Measurements from ENCODE around the gene ZNF117. TPM values are rescaled to one million over a fixed set of nuclear protein-coding genes. Genes with fewer than 3 reads are reported as not detected.

The ZNF117 gene
- total RNA-seq: 5.8 and 14.4 TPM in 2 replicates

GRCh38 chr7:64990936-64991335 lies at the start of gene ZNF117:
TSS of gene ZNF117 (minus strand) at chr7:64991036.

GRCh38 chr7:65006094-65006992 lies 15.5 kb upstream of the ZNF117 start, which contains the start of gene ERV3-1:
TSS of gene ERV3-1 (minus strand) at chr7:65006687. CDS start at chr7:64993026, 13,661 bp downstream.

Other genes starting within 250 kb of the ZNF117 start
- gene ZNF138, start 196.6 kb downstream of the ZNF117 start, total RNA-seq: 5.0 and 6.5 TPM in 2 replicates
- gene ZNF273, start 87.8 kb downstream of the ZNF117 start, total RNA-seq: 3.1 and 4.2 TPM in 2 replicates
- gene ERV3-1, start 15.7 kb upstream of the ZNF117 start, total RNA-seq: 8.6 and 22.3 TPM in 2 replicates